Nephron progenitor cell (in vitro differentiated cells): ENCODE data around the gene MAP3K5.

Source experiments
- DNase-seq: peaks from one replicate; pipeline ENCODE4 v3.0.0; 2021
- H3K27ac Mint-ChIP-seq: 2 replicates; pipeline ENCODE4 v1.8.0; 2021; ENCODE audit warnings: mild to moderate bottlenecking, moderate library complexity, mixed read lengths
- H3K27me3 Mint-ChIP-seq: 2 replicates; pipeline ENCODE4 v1.8.0; 2021; ENCODE audit warnings: mild to moderate bottlenecking, low read depth, mixed read lengths; ENCODE audit not compliant: poor library complexity
- H3K36me3 Mint-ChIP-seq: 2 replicates; pipeline ENCODE4 v1.8.0; 2021; ENCODE audit warnings: low read depth, mixed read lengths
- H3K4me1 Mint-ChIP-seq: 2 replicates; pipeline ENCODE4 v1.8.0; 2021; ENCODE audit warnings: mixed read lengths
- H3K4me3 Mint-ChIP-seq: 2 replicates; pipeline ENCODE4 v1.8.0; 2021; ENCODE audit warnings: mild to moderate bottlenecking, moderate library complexity, mixed read lengths
- H3K9me3 Mint-ChIP-seq: 2 replicates; pipeline ENCODE4 v1.8.0; 2021; ENCODE audit warnings: mild to moderate bottlenecking, moderate library complexity, mixed read lengths
- CTCF ChIP-seq: fragments of 200-600 bp; sonication (generic); IDR thresholded peaks from 2 replicates; pipeline ENCODE4 v1.5.0; 2021; ENCODE audit warnings: antibody characterized with exemption

The MAP3K5 gene

GRCh38 chr6:136520517-136520916 is 271.8 kb downstream of the MAP3K5 start:
- no peaks in the 10 kb centered on the region for H3K9me3 Mint-ChIP-seq
- H3K4me1 Mint-ChIP-seq: peaks cover 7% of the 10 kb centered on the region
- H3K27ac Mint-ChIP-seq: no peak overlapping the region
- TF ChIP-seq CTCF: no peak
- H3K4me3 Mint-ChIP-seq: no peak overlapping the region
- DNase-seq: no peak
- H3K36me3 Mint-ChIP-seq: no peaks in the 10 kb centered on the region
- peaks cover 14% of the 10 kb centered on the region for H3K27me3 Mint-ChIP-seq

GRCh38 chr6:136517582-136517981 is 274.7 kb downstream of the MAP3K5 start:
- no peak overlapping the region for H3K27ac Mint-ChIP-seq
- H3K4me1 Mint-ChIP-seq: no peaks in the 10 kb centered on the region
- no peaks in the 10 kb centered on the region for H3K9me3 Mint-ChIP-seq
- H3K36me3 Mint-ChIP-seq: no peaks in the 10 kb centered on the region
- peaks cover 18% of the 10 kb centered on the region for H3K27me3 Mint-ChIP-seq
- DNase-seq: no peak
- TF ChIP-seq CTCF: no peak
- H3K4me3 Mint-ChIP-seq: no peak overlapping the region

- no peaks in the 10 kb centered on the region for H3K36me3 Mint-ChIP-seq
- no peaks in the 10 kb centered on the region for H3K9me3 Mint-ChIP-seq
- no peak overlapping the region for H3K27ac Mint-ChIP-seq
- no peaks in the 10 kb centered on the region for H3K4me1 Mint-ChIP-seq
- H3K27me3 Mint-ChIP-seq: peaks cover 13% of the 10 kb centered on the region
- TF ChIP-seq CTCF: no peak
- DNase-seq: no peak
- no peak overlapping the region for H3K4me3 Mint-ChIP-seq
Observed at GRCh38 chr6:136517002-136517401, 275.3 kb downstream of the MAP3K5 start.

GRCh38 chr6:136514591-136514990 is 277.7 kb downstream of the MAP3K5 start:
- Mint-ChIP-seq H3K4me1 (no peaks in the 10 kb centered on the region), H3K4me3 (no peak overlapping the region), H3K27ac (no peak overlapping the region), H3K36me3 (no peaks in the 10 kb centered on the region), H3K27me3 (peaks cover 3% of the 10 kb centered on the region), H3K9me3 (no peaks in the 10 kb centered on the region)
- no peak for DNase-seq
- no peak for TF ChIP-seq CTCF

- H3K27ac Mint-ChIP-seq: no peak overlapping the region
- no peaks in the 10 kb centered on the region for H3K36me3 Mint-ChIP-seq
- H3K9me3 Mint-ChIP-seq: no peaks in the 10 kb centered on the region
- no peak for TF ChIP-seq CTCF
- no peak overlapping the region for H3K4me3 Mint-ChIP-seq
- peaks cover 3% of the 10 kb centered on the region for H3K27me3 Mint-ChIP-seq
- DNase-seq: no peak
- H3K4me1 Mint-ChIP-seq: no peaks in the 10 kb centered on the region
Observed at GRCh38 chr6:136511926-136512325, 280.4 kb downstream of the MAP3K5 start.

- H3K27ac Mint-ChIP-seq: no peak overlapping the region
- no peaks in the 10 kb centered on the region for H3K36me3 Mint-ChIP-seq
Observed at GRCh38 chr6:136511397-136511796, 280.9 kb downstream of the MAP3K5 start.

More at GRCh38 chr6:136511397-136511796, 280.9 kb downstream of the MAP3K5 start:
- H3K4me1 Mint-ChIP-seq: peaks cover under 1% of the 10 kb centered on the region
- H3K27me3 Mint-ChIP-seq: peaks cover 3% of the 10 kb centered on the region
- no peak overlapping the region for H3K4me3 Mint-ChIP-seq
- DNase-seq: no peak
- no peaks in the 10 kb centered on the region for H3K9me3 Mint-ChIP-seq
- no peak for TF ChIP-seq CTCF
